Uterus (tissue), 2 donors: ENCODE measurements around the gene UNC13A.

Source experiments
- CTCF ChIP-seq, 4 experiments: fragments of 200-600 bp in 2 of 4; fragments of 450-650 bp in 2 of 4; sonication (generic) in 2 of 4; IDR thresholded peaks; one replicate each; pipeline ENCODE4 v1.5.1; 2016 to 2019; ENCODE audit warnings: antibody characterized with exemption in 4 of 4, mild to moderate bottlenecking in 2 of 4, moderate library complexity in 1 of 4
- POLR2A ChIP-seq, 2 donors: fragments of 450-650 bp; IDR thresholded peaks; one replicate each; pipeline ENCODE4 v1.6.1; 2016; ENCODE audit warnings: antibody characterized with exemption in 2 of 2, mild to moderate bottlenecking in 1 of 2, moderate library complexity in 1 of 2

GRCh38 chr19:17602217-17602616 is 85.9 kb downstream of the UNC13A start:
- TF ChIP-seq CTCF (IDR thresholded peaks at IDR 0.05) (no peak), POLR2A (IDR thresholded peaks at IDR 0.05) (no peak)
